HG03432 (cell line): ENCODE results near the gene TENM4.

ENCODE experiments used
- ATAC-seq: cut with Tn5 transposase; IDR thresholded peaks from one replicate; pipeline ENCODE4 v1.9.1; 2021; ENCODE audit warnings: mild to moderate bottlenecking, moderate library complexity; ENCODE audit not compliant: unreplicated experiment

TENM4 gene

DNA sequence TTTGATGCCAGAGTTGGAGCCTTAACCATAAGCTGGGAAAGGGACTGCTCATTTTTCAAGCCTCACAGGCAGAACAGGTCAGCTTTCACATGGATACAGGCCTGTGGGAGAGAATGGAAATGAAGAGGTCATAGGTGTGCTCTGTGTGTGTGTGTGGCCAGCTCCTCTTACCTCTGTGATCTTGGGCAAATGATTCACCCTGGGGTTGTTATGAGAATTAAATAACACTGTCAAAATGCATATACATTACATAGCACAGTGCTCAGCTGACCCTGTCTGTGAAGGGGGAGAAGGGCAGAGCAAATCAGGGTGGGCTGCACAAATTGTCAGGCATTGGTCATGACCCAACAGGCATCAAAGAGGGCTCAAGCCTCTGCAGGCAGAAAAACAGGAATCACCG, 372.5 kb downstream of the TENM4 start:
- no peak for ATAC-seq

DNA sequence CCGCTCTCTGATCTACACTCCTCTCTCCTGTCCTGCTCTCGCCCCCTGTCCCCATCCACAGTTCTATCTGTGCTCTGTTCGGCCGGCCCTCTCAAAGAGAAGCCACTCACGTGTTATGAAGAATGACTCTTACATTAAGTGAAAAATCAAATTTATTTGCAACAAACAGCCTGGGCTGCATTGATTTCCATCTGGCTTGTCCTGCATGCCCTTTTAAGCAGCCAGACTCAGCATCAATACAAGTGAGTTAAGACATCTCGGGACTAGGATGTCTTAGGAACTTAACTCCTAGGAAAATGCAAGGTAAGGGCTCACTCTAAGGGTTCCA, 373.5 kb downstream of the TENM4 start:
- no peak for ATAC-seq

DNA sequence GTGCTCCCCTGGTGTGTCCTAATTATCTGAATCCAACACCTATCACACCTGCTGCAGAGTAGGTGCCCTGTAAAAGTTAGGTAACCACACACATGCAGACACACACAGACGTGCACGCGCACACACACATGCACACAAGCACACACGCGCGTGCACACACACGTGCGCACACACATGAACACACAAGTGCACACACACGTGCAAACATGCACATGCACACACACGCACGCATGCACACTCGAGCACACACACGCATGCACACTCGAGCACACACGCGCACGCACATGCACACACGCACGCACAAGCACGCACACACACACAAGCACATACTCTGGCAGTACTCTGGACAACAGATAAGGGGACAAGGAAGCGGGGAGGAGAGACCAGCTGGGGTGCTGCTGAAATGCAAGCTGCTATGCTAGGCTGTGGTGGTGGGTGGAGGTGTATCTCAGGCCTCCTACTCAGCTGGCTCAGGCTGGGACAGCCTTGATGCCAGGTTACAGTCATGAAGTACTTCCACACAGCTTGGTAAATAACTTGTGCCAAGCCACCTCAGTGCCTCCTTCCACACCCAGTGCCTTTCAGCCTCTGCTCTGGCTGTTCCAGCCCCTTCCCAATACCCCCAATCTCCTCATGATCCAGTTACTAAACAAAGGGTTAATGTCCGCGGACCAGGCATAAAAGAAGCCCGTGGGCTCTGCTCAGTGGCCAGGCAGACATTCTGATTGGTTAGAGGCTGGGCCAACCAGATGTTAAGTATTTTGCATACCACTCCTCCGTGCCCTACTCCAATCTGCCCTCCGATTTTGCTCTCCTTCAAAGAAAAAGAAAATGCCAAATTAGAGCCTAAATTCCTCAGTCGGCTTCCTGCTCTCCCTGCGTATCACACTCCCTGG, 374.1 kb downstream of the TENM4 start:
- ATAC-seq, result no peak

DNA sequence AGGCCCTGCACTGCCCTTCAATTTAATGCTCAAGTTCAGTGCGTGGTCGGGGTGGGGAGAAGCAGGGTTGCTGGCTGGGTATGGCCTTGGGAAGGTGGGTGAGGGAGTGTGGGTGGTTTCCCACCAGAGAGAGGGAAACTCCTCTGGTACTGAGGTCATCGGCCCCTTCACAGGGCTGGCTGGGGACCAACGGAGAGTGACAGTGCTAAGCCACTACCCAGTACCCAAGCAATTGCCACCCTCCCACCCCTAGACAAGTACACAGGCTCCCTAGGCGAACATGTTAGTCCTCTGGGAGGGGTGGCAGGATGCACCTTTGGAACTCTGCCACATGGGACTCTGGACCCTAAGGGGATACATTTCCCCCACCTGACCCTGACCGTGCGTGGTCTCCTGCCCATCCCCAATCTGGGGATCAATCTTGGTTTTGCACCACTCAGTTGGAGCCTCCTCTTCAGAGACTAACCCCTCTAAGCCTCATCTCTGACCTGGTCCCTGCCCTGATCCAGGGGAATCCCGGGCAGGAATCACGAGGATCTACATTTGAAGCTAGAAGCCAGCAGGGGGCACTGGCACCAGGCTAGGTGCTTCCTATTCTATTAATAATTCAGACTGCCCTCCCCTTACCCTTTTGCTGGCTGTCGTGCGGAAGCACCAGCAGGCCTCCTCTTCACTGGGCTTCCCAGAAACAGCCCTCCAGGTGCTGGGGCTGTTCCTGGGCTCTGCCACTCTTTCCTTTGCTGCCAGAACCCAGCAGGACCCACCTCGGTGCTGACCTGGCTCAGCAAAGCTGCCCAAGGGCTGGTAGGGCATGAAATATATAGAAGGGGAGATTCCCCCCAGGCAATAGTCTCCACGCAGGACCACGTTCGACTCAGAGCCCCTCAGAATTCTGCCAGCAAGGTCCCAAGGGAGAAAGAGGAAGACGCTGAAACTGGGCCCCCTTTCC, 377.7 kb downstream of the TENM4 start:
- ATAC-seq, result peak; percentile 62

DNA sequence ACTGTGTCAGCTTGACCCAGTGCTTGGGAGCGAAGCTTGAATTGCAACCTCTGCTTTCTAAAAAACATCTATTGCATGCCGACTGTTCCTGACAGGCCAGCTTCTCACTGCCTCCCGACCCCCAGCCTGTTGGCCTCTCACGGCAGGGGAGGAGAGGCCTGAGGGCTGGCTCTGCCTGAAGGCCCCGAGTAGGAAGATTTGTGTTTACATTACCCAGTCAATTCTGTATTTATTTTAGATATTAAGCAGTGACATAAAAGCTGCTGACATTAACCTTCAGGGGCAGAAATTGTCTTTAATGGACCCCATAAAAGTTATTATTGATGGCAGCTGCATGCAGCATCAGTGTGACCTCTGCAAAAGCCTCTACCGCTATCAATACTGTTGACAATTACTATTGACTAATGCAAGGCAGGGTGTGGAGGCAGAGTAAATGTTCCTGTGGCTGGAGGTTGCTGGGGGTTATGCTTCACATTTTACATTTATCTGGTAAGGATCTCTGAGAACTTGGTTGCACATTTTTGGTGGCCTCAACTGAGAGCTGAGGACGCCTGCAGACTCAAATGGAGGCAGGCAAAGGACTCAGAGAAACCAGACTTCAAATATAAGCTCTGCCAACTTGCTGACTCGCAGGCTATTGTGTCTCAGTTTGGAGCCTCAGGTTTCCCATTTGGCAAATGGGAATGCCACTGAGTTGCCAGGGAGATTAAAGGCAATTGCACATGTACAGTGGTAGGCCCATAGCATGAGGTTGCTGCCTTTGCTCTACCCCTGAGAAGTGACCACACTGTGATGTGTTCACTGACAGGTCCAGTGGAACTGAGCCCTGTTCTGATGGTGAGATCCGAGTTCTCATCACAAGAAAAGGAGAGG, 380.5 kb downstream of the TENM4 start:
- ATAC-seq, result no peak

DNA sequence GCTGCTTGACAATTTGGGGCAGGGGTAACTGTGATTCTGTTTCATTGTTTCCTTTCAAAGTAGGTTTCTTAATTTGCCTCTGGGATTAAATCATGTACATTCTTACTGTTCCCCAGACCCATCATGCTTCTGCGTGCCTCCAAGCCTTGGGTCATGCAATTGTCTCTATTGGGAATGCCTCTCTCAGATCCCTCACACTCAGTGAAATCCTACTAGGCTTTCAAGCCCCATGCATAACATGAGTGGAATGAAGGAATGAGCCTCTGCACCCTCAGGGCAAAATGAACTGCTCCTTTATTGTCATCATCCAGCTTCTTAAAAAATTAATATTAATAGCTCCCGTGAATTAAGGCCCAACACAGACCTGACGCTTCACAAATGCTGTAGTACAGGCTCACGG, 381.7 kb downstream of the TENM4 start:
- ATAC-seq, result no peak

DNA sequence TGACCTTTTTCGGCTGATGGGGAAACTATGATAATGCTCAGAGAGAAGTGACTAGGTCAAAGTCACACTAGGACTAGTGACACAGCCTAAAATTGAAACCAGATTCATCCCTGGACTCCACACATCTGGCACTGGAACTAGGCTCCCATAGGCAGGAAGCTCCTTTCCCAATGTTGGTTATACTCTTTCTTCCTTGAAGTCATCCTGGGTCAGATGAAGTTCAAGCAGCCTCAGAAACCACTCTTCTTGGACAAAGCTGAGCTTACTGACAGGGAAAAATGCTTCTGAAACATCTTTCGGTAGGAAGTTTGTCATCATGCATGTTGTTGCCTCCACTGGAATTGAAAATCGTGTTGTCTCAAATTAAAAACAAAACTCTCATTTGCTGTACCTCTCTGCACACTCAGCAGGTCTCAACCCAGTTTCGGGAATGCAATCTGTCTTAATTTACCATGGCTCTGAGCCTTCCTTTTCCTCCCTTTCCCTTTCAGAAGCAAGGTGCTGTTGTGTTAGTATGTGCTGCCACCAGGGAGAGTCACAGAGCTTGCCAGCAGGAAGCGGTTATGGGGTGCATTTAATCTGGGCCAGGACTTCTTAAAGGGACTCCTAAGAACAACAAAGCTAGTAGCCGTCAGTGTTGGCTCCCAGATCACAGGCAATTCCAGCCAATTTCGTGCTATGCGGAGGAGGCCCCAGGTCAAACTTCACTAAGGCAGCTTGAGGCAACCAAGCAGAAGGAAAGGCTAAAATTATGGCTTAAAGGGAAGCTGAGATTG, 384.8 kb downstream of the TENM4 start:
- no peak for ATAC-seq

DNA sequence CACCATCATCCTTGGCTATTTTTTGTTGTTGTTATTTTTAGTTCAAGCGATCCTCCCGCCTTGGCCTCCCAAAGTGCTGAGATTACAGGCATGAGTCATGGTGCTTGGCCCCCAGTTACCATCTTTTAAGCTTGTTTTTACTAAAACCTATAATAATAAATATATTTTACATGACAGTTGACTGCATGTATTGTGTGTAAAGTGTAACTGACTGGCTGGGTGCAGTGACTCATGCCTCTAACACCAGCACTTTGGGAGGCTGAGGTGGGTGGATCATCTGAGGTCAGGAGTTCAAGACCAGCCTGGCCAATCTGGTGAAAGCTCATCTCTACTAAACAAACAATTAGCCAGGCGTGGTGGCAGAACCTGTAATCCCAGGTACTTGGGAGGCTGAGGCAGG, 386.2 kb downstream of the TENM4 start:
- no peak for ATAC-seq

DNA sequence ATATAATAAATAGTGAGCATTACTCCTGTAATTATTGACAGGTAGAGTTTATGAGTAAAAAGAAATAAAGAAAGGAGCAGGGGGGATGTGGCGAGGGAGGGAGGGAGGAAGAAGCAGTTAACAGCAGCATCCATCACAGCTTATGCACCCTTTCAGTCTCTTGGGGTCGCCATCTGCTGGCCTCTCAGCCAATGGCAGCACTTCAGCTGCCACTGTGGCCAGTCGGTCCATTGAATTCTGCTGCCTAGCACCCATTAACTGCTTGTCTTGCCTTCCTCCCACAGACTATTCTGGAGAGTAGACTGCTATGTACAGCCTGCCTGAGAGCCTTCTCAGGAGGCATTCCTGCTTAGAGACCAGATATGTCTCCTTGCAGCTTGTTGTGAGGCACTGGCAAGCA, 388.3 kb downstream of the TENM4 start:
- ATAC-seq, result no peak

DNA sequence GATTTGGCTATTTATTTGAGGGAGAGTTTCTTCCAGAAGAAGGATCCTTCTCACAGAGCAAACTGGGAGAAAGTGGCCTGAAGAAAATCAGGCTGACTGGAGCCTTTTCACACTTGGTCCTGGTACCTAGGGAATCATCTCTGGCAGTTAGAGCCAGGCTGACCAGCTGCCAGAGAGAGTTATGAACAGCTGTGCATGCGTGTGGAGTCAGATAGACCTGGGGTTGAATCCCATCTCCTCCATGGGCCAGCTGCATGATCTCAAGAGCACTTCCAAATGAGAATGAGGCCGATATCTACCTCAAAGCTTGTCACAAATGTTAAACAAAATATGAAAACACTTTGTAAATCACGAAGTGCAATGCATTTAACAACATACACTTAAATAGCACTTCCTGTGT, 390.0 kb downstream of the TENM4 start:
- no peak for ATAC-seq

DNA sequence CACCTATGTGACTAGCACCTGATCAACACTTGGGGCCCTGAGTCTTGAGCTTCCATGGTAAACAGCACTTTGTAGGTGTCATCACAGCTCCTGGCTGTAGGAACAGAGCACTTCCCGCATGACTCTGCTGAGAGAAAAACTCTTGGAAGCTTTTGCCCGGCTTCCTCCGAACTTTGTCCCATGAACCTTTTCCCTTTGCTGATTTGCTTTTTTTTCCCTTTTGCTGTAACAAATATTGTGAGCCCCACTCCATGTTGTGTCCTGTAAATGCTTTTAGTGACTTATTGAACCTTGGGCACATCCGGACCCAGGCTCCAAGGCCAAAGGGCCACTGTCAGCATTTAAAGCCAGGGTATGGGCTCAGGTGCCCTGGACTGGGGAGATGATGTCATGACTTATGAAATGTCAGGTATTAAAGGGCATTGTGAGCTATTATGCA, 391.1 kb downstream of the TENM4 start:
- no peak for ATAC-seq

DNA sequence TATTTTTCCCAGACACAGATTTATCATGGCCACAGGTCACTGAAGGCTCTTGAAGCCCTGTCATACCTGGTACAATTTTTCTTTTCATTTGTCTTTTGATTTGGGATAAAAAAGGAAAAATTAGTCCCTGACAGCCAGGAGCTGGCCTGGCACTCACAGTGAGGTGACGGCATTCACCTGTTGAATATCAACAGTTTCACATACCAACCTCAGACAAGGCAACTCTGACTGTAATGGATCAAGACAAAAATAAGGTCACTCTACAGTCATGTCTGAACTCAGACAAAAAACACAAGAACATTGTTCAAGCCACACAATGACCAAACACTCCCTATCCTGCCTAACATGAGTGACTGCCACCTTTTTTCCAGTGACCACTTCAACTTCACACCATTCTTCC, 392.9 kb downstream of the TENM4 start:
- no peak for ATAC-seq

DNA sequence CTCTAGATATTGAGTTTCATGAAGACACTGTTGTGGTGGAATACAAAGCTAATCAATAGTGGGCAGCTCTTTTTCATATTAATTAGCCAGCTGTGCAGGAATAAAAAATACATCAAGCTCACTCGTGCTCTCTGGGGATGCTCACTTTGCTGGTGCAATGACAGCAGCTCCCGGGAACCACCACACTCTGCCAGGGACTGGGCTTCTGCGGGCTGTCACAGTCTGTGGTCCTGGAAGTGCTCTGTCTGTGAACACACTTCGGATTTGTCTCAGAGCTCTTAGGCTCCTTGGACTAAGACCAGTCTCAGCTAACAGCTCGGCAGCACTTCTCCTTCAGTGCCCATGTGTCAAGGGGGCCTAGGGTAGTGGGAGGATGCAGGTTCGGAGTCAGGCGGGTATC, 393.5 kb downstream of the TENM4 start:
- ATAC-seq, result no peak

DNA sequence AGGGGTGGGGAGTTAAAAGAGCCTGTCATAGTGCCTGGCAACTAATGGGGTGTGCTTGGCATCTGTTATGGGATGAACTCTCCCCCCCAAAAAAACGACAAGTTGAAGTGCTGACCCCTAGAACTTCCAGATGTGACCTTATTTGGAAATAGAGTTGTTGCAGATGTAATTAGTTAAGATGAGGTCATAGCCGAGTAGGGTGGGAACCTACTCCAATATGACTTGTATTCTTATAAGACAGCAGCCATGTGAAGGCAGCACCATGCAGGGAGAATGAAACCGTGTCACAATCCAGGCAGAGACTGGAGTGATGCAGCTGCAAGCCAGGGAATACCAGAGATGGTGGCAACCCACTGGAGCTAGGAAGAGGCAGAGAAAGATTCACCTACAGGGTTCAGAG, 394.5 kb downstream of the TENM4 start:
- ATAC-seq, result no peak

DNA sequence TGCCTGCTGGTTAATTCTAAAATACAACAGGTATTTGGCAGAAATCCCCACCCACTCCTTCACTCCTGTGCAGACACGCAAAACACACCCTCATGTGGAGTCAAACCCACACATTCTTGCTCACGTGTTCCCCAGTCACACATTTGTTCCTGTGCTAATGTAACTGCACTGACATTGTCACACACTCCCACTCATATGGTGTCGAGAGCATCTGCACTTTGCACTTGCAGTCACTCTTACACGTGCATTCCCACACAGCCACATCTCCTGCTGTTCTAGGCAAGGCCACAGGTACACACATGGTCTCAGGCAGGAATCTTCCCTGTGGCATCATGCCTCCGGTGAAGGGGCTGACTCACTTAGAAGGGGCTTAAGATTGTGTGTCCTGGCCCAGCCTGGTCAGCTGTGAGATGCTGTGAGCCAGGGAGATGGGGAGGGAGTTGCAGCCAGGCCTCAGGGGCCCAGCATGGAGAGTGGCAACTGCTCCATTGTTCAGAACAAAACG, 395.0 kb downstream of the TENM4 start:
- no peak for ATAC-seq

DNA sequence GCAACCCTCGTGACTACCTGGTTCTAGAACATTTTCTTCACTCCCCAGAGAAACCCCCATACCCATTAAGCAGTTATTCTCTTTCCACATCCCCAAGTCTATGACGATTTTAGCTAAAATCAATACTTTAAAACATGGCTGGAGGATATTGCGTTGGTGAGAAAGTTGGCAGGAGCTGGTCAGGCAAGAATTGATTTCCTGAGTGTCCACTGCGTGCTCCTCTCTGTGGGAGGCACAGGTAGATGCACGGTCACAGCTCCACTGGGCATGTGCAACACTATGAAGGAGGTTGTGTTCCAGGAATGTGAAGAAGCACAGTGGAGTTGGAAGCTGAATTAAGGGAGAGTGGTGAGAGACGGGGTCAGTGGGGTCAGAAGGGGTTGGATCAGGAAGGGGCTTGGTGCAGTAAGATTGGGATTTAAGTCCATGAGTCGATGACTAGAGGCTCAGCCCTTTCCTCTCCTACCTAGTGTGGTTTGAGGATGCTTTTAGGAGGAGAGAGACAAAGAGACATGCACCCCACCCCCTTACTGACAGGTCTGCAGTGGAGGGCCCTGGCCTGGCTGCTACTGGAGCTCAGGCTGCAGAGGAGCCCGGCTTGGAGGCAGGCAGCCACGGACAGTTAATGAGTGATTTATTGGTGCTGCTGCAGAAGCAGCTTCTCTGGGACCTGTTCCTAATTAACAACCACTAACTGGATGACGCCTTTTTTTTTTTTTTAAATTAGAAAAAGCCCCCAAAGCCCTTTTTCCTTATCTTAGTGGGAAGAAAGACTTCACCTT, 395.6 kb downstream of the TENM4 start:
- no peak for ATAC-seq

DNA sequence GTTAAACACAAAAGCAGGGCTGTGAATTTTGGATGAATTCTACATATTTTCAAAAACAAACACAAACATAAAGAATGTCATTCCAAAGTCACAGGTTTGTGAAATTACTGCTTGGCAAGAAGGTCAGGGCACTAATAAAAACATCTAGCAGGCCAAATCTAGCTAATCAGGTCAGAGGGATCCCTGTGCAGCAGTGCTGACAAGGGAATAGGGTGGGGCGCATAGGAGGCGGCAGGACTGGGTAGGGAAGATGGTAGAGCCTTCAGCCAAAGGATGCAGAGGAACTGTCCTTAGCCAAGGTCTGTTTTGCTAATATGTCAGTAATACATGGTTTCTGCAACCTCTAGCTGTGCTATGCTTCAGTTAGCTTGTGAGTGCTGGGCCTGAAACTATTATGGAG, 396.6 kb downstream of the TENM4 start:
- ATAC-seq, result no peak

DNA sequence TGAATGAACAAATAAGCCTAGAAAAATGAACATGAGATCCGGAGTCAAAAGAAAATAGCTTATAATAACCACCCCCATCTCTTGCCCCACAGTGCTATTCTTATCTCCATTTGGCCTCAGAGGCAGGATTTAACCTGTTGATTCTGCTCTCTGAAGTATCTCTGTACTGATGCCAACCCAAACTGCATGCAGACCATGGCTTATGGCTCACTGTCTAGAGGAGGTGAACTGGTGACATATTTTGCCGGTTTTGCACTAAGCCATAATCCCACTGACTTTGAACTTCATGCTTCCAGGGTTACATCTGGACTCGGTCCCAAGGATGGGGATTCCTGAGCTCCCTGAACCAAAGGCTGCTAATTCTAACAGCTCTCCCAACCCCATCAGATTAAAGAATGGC, 397.1 kb downstream of the TENM4 start:
- ATAC-seq, result no peak

DNA sequence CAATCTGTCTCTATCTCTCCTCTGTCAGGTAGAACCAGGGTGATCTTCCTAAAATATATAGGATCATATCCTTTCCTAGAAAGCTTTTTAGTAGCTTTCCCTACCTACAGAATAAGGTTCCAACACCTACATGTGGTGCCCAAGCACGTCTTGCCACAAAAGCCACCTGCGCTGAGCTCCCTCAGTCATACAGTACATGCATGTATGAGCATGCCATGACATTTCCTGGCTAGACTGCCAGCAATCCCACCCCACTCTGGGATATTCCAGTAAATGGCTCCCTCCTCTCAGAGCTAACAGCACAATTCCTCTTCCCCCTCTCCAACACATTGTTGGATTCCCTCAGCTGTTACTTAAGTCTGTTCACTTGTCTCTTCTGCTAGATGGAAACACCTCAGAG, 398.0 kb downstream of the TENM4 start:
- no peak for ATAC-seq
